Lower leg skin (tissue), 3 donors: Measurements from ENCODE around the gene CDH13.

Source experiments
- POLR2A ChIP-seq, 2 donors: fragments of 450-650 bp; IDR thresholded peaks; one replicate each; pipeline ENCODE4 v1.6.1; 2016 to 2017; ENCODE audit warnings: antibody characterized with exemption in 2 of 2, mild to moderate bottlenecking in 1 of 2, moderate library complexity in 1 of 2
- TF ChIP-seq, protein P1 (sequence below), 3 donors: fragments of 450-650 bp; IDR thresholded peaks; one replicate each; pipeline ENCODE4 v1.5.1; 2016; ENCODE audit warnings: antibody characterized with exemption in 3 of 3, mild to moderate bottlenecking in 3 of 3, moderate library complexity in 2 of 3

DNA sequence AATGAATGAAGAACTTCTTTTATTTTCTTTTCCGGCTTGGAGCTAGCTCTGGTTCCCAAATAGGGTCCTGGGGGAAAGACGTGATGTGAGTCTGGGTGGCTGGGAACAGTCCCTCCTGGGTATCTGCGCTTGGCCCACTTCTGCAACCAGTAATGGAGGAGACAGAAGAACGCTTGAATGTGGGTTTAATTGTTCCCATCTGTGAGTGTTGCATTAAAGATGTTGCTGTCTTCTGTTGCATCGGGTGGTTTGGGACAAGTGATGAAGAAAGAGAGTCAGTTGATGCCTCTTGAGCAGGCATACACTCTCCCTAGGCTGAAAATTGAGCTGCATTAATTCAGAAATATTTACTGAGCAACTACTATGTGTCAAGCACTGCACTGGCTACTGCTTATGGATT is 511.1 kb downstream of the CDH13 start:
- TF ChIP-seq, protein P1, sequence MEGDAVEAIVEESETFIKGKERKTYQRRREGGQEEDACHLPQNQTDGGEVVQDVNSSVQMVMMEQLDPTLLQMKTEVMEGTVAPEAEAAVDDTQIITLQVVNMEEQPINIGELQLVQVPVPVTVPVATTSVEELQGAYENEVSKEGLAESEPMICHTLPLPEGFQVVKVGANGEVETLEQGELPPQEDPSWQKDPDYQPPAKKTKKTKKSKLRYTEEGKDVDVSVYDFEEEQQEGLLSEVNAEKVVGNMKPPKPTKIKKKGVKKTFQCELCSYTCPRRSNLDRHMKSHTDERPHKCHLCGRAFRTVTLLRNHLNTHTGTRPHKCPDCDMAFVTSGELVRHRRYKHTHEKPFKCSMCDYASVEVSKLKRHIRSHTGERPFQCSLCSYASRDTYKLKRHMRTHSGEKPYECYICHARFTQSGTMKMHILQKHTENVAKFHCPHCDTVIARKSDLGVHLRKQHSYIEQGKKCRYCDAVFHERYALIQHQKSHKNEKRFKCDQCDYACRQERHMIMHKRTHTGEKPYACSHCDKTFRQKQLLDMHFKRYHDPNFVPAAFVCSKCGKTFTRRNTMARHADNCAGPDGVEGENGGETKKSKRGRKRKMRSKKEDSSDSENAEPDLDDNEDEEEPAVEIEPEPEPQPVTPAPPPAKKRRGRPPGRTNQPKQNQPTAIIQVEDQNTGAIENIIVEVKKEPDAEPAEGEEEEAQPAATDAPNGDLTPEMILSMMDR (IDR thresholded peaks at IDR 0.05), result no peak
- no peak for TF ChIP-seq POLR2A (IDR thresholded peaks at IDR 0.05)
